MM.1S (cell line): ENCODE results near the gene C16orf46.

Source experiments
- DNase-seq: peaks from one replicate; pipeline ENCODE4 v3.0.0-alpha.2; 2015
- H2AFZ ChIP-seq: fragments of 300-600 bp; sonication (generic); 2 replicates; pipeline ENCODE4 v1.6.0; 2016; ENCODE audit warnings: antibody characterized with exemption, low read length
- H3F3A ChIP-seq: fragments of 300-600 bp; sonication (generic); 2 replicates; pipeline ENCODE4 v1.6.1; 2016; ENCODE audit warnings: mild to moderate bottlenecking, antibody characterized with exemption, low read length, moderate library complexity, mixed read lengths; ENCODE audit not compliant: insufficient read depth
- H3K27ac ChIP-seq: fragments of 300-600 bp; sonication (generic); 2 replicates; pipeline ENCODE4 v1.5.1; 2016; ENCODE audit warnings: mild to moderate bottlenecking, low read length
- H3K27me3 ChIP-seq: fragments of 300-600 bp; sonication (generic); replicated peaks from 2 replicates; pipeline ENCODE4 v1.6.0; 2016; ENCODE audit warnings: low read length; ENCODE audit not compliant: insufficient read depth
- H3K36me3 ChIP-seq: fragments of 300-600 bp; sonication (generic); replicated peaks from 2 replicates; pipeline ENCODE4 v1.6.1; 2016; ENCODE audit warnings: mild to moderate bottlenecking, low read length, mixed read lengths; ENCODE audit not compliant: insufficient read depth
- H3K4me1 ChIP-seq: fragments of 300-600 bp; sonication (generic); 2 replicates; pipeline ENCODE4 v1.6.1; 2016; ENCODE audit warnings: low read length, mixed read lengths
- H3K4me2 ChIP-seq: fragments of 300-600 bp; sonication (generic); 2 replicates; pipeline ENCODE4 v1.6.0; 2016; ENCODE audit warnings: low read depth, low read length
- H3K4me3 ChIP-seq: fragments of 300-600 bp; sonication (generic); 2 replicates; pipeline ENCODE4 v1.5.1; 2016; ENCODE audit warnings: low read length, mixed read lengths
- H3K79me2 ChIP-seq: fragments of 300-600 bp; sonication (generic); 2 replicates; pipeline ENCODE4 v1.6.1; 2016; ENCODE audit warnings: mixed run types, low read length, mixed read lengths
- H3K9ac ChIP-seq: fragments of 300-600 bp; sonication (generic); 2 replicates; pipeline ENCODE4 v1.6.1; 2016; ENCODE audit warnings: low read length, mixed read lengths
- H3K9me2 ChIP-seq: fragments of 300-600 bp; sonication (generic); replicated peaks from 2 replicates; pipeline ENCODE4 v1.6.1; 2016; ENCODE audit warnings: mild to moderate bottlenecking, low read length, mixed read lengths; ENCODE audit not compliant: insufficient read depth
- H3K9me3 ChIP-seq: fragments of 300-600 bp; sonication (generic); replicated peaks from 2 replicates; pipeline ENCODE4 v1.6.1; 2016; ENCODE audit warnings: mild to moderate bottlenecking, low read length, mixed read lengths; ENCODE audit not compliant: insufficient read depth
- H4K20me1 ChIP-seq: fragments of 300-600 bp; sonication (generic); 2 replicates; pipeline ENCODE4 v1.6.1; 2016; ENCODE audit warnings: mild to moderate bottlenecking, low read length, moderate library complexity, mixed read lengths; ENCODE audit not compliant: insufficient read depth
- CTCF ChIP-seq: fragments of 300-600 bp; sonication (generic); IDR thresholded peaks from 2 replicates; pipeline ENCODE4 v1.5.1; 2016; ENCODE audit warnings: antibody characterized with exemption, low read length, mixed read lengths
- EZH2 ChIP-seq: fragments of 300-600 bp; sonication (generic); optimal IDR thresholded peaks from 2 replicates; pipeline ENCODE3; 2017; ENCODE audit warnings: low read depth, mild to moderate bottlenecking, antibody characterized with exemption, low read length, mixed read lengths
- EZH2phosphoT487 ChIP-seq: fragments of 300-600 bp; sonication (generic); IDR thresholded peaks from 2 replicates; pipeline ENCODE4 v1.6.1; 2018; ENCODE audit warnings: antibody characterized with exemption, low read length

C16orf46 gene

DNA sequence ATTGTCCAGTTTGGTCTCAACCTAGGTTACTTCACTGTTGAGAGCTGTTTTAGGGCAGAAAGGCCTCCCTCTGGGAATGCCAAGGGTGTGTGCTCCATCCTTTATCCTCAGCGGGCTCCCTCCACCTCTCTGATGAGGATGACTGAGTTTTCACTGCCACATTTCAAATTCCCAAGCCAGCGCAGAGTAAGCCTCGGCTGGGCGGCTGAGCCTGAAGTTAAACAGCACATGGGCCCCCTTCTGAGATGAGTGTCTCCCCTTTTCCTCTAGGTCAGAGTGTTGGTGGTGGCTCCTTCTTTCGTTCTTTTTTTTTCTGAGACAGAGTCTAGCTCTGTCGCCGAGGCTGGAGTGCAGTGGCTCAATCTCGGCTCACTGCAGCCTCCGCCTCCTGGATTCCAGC lies 24.7 kb upstream of the C16orf46 start:
- Histone ChIP-seq H3K4me3 (no peak overlapping the region), H3K27me3 (no peaks in the 10 kb centered on the region), H3K9me3 (no peaks in the 10 kb centered on the region), H3K4me1 (no peaks in the 10 kb centered on the region), H3K9ac (no peak overlapping the region), H3K36me3 (no peaks in the 10 kb centered on the region), H3F3A (no peaks in the 10 kb centered on the region), H4K20me1 (no peaks in the 10 kb centered on the region), H3K27ac (no peak overlapping the region), H3K4me2 (no peak overlapping the region), H3K9me2 (no peaks in the 10 kb centered on the region), H2AFZ (no peak overlapping the region), H3K79me2 (no peaks in the 10 kb centered on the region)
- no peak for TF ChIP-seq EZH2
- no peak for TF ChIP-seq CTCF
- TF ChIP-seq EZH2phosphoT487: no peak
- no peak for DNase-seq

DNA sequence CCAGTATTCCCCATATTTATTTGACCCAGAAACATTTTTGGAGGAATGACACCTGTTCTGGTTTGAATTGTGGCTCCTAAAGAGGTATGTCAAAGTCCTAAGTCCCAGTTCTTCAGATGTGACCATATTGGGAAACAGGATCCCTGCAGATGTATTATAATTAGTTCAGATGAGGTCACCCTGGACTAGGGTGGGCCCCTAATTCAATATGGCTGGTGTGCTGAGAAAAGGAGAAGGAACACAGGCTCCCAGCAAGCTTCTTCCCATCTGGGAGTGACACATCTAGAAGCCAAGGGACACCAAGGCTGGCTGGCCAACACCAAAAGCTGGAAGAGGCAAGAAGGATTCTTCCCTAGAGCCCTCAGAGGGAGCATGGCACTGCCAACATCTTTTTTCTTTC lies 22.9 kb upstream of the C16orf46 start:
- H3K4me1 ChIP-seq: no peaks in the 10 kb centered on the region
- H4K20me1 ChIP-seq: no peaks in the 10 kb centered on the region
- no peaks in the 10 kb centered on the region for H3K9me2 ChIP-seq
- DNase-seq: no peak
- no peak overlapping the region for H3K27ac ChIP-seq
- no peaks in the 10 kb centered on the region for H3K79me2 ChIP-seq
- H3K36me3 ChIP-seq: no peaks in the 10 kb centered on the region
- no peaks in the 10 kb centered on the region for H3F3A ChIP-seq
- no peak overlapping the region for H2AFZ ChIP-seq
- H3K4me2 ChIP-seq: no peak overlapping the region
- TF ChIP-seq EZH2: no peak
- TF ChIP-seq EZH2phosphoT487: no peak
- TF ChIP-seq CTCF: no peak
- no peaks in the 10 kb centered on the region for H3K9me3 ChIP-seq
- H3K9ac ChIP-seq: no peak overlapping the region
- no peak overlapping the region for H3K4me3 ChIP-seq
- no peaks in the 10 kb centered on the region for H3K27me3 ChIP-seq

GRCh38 chr16:81097230-81097629 lies 20.2 kb upstream of the C16orf46 start:
- Histone ChIP-seq H3K27me3 (no peaks in the 10 kb centered on the region), H3K9me2 (no peaks in the 10 kb centered on the region), H3K79me2 (no peaks in the 10 kb centered on the region), H4K20me1 (no peaks in the 10 kb centered on the region), H3K27ac (no peak overlapping the region), H3K9ac (no peak overlapping the region), H3K36me3 (no peaks in the 10 kb centered on the region), H3F3A (no peaks in the 10 kb centered on the region), H3K9me3 (no peaks in the 10 kb centered on the region), H2AFZ (peak overlapping the region; percentile 50; the same call in 1 of the 2 replicates), H3K4me3 (peak overlapping the region; percentile 38; the same call in 1 of the 2 replicates), H3K4me2 (peak overlapping the region; percentile 63), H3K4me1 (no peaks in the 10 kb centered on the region)
- no peak for DNase-seq
- TF ChIP-seq EZH2: no peak
- TF ChIP-seq EZH2phosphoT487: no peak
- no peak for TF ChIP-seq CTCF
